Ovary (tissue), 9 donors: ENCODE data around the gene SRSF12. TPM values are rescaled to one million over a fixed set of nuclear protein-coding genes. Genes with fewer than 3 reads are reported as not detected.

Experiments
- DNase-seq, 5 donors: peaks; one replicate each; pipeline ENCODE4 v3.0.0-alpha.2; 2019 to 2020
- H3K27ac ChIP-seq, 2 donors: fragments of 200-600 bp; one replicate each; pipeline versions ENCODE4 v1.5.1 to v1.8.0; 2019 to 2022
- H3K27me3 ChIP-seq: fragments of 200-600 bp; one replicate; pipeline ENCODE4 v1.8.0; 2022
- H3K36me3 ChIP-seq: fragments of 200-600 bp; sonication (generic); one replicate; pipeline ENCODE4 v1.5.1; 2019
- H3K4me1 ChIP-seq: one replicate; pipeline ENCODE4 v1.8.1; 2013; ENCODE audit warnings: mild to moderate bottlenecking, moderate library complexity; ENCODE audit not compliant: insufficient read depth
- H3K4me3 ChIP-seq: fragments of 200-600 bp; sonication (generic); one replicate; pipeline ENCODE4 v1.5.1; 2017
- H3K9me3 ChIP-seq, 2 donors: fragments of 200-600 bp in 1 of 2; sonication (generic) in 1 of 2; one replicate each; pipeline versions ENCODE4 v1.5.1 to v1.8.1; 2013 to 2019; ENCODE audit warnings: mild to moderate bottlenecking in 1 of 2, moderate library complexity in 1 of 2
- EP300 ChIP-seq: sonication (generic); formaldehyde crosslinking; IDR thresholded peaks from one replicate; pipeline ENCODE4 v1.6.1; 2017; ENCODE audit warnings: antibody characterized with exemption
- POLR2A ChIP-seq: fragments of 450-650 bp; IDR thresholded peaks from one replicate; pipeline ENCODE4 v1.6.1; 2017; ENCODE audit warnings: antibody characterized with exemption, mild to moderate bottlenecking, moderate library complexity
- WGBS, 3 donors: extraction: QIAGEN DNeasy Blood & Tissue Kit in 1 of 3; methylation state at CpG; one replicate each; pipeline versions ENCODE4 v1.1.5 to v1.1.7; 2013 to 2017; 5-methylcytosine and 5-hydroxymethylcytosine counted together
- intact Hi-C, 4 donors: fragments of 100-400 bp; cut with DNase I; formaldehyde crosslinking; loops; one replicate each; pipeline versions ENCODE4 v1.11.0 to v1.15.1; 2022 to 2023
- polyA plus RNA-seq, 2 donors: library from polyadenylated mRNA; stranded (reverse); fragments of 200-250 nt in 1 of 2; fragments of 350-450 nt in 1 of 2; fragmentation: Illumina TruSeq in 1 of 2; extraction: RNeasy Lipid Tissue Mini Kit (QIAGEN cat#74804) in 1 of 2; gene quantifications; one replicate each; pipeline ENCODE4 v1.2.3, GENCODE V29; 2013 to 2014
- total RNA-seq, 7 donors: library from RNA; depleted of rRNA in 2 of 7; stranded (reverse); fragments of >200 nt in 2 of 7; fragmentation: NEBNext Ultra II Directional in 3 of 7; extraction: Animal tissue kit (Norgen Biotek cat#: 25700) in 3 of 7; gene quantifications; one replicate each; pipeline versions ENCODE4 v1.1.0 to v1.2.4, GENCODE V29; 2016 to 2023
- TF ChIP-seq, protein P1 (sequence below), 3 donors: fragments of 450-650 bp in 2 of 3; fragments of 200-600 bp in 1 of 3; IDR thresholded peaks; one replicate each; pipeline versions ENCODE4 v1.5.1 to v1.8.0; 2016 to 2022; ENCODE audit warnings: antibody characterized with exemption in 3 of 3, mild to moderate bottlenecking in 1 of 3
- donor health status: DM: no; HTN: no; CAD: no; lungs with moderate emphysema.
- donor health status: DM: no; HTN: no; CAD: no.
- donor health status: Bipolar disorder and iron deficiency.
- donor health status: DM: yes; HTN: yes; CAD: no.
- donor health status: DM: no; HTN: no; CAD: no.
- donor health status: DM: yes; HTN: yes; CAD: no.

The SRSF12 gene
- total and polyA plus RNA-seq, 9 donors = 0.83 to 9.8 (median 2.5) TPM

DNA sequence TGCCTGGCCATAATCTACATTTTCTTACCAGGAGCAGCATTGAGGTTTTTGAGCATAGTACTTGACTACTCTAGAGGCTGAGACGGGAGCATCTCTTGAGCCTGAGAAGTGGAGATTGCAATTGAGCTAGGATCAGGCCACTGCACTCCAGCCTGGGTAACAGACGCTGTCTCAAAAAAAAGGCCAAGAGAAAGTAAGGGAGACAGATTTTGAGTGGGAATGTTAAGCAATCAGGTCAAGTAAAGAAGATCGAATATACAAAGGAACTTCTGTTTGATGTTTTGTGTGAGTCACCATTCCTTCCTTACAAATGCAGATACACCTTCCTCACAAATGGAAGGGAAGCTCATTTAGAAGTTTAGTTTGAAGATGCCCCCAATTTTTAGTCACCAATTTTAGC, 32.9 kb downstream of the SRSF12 start:
- Histone ChIP-seq H3K4me1 (peaks cover 7% of the 10 kb centered on the region), H3K36me3 (no peaks in the 10 kb centered on the region), H3K4me3 (no peak overlapping the region), H3K27ac (no peak overlapping the region), H3K9me3 (no peaks in the 10 kb centered on the region), H3K27me3 (no peaks in the 10 kb centered on the region)
- intact Hi-C loops = loop anchor here in 2 of 4 donors (10.0 kb wide), 2 partner anchors 60 to 100 kb away; partner anchors contain the start of gene PM20D2 (in 2 of the 2)
- 58 to 63% (median 59%) methylated on average over 3 of the region's 3 CpGs for WGBS, 3 donors
- DNase-seq = no peak
- TF ChIP-seq EP300 (no peak), POLR2A (no peak)
- TF ChIP-seq, protein P1, sequence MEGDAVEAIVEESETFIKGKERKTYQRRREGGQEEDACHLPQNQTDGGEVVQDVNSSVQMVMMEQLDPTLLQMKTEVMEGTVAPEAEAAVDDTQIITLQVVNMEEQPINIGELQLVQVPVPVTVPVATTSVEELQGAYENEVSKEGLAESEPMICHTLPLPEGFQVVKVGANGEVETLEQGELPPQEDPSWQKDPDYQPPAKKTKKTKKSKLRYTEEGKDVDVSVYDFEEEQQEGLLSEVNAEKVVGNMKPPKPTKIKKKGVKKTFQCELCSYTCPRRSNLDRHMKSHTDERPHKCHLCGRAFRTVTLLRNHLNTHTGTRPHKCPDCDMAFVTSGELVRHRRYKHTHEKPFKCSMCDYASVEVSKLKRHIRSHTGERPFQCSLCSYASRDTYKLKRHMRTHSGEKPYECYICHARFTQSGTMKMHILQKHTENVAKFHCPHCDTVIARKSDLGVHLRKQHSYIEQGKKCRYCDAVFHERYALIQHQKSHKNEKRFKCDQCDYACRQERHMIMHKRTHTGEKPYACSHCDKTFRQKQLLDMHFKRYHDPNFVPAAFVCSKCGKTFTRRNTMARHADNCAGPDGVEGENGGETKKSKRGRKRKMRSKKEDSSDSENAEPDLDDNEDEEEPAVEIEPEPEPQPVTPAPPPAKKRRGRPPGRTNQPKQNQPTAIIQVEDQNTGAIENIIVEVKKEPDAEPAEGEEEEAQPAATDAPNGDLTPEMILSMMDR (IDR thresholded peaks at IDR 0.05) = no peak

DNA sequence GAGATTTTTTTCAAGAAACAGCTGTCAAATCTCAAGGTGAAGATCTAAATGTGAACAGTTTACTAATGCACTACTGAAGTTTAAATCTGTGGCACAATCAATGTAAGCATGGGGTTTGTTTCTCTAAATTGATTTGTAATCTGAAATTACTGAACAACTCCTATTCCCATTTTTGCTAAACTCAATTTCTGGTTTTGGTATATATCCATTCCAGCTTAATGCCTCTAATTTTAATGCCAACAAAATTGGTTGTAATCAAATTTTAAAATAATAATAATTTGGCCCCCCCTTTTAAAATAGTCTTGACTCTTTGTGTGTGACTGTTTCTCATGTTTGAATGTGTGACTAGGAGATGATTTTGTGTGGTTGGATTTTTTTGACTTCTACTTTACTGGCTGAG, 33.3 kb downstream of the SRSF12 start:
- Histone ChIP-seq H3K4me3 (no peak overlapping the region), H3K4me1 (peaks cover 7% of the 10 kb centered on the region), H3K9me3 (no peaks in the 10 kb centered on the region), H3K27ac (no peak overlapping the region), H3K36me3 (no peaks in the 10 kb centered on the region), H3K27me3 (no peaks in the 10 kb centered on the region)
- TF ChIP-seq POLR2A (no peak), EP300 (no peak)
- TF ChIP-seq, protein P1 (IDR thresholded peaks at IDR 0.05) = no peak
- no peak for DNase-seq
- intact Hi-C loops = loop anchor here in 2 of 4 donors (10.0 kb wide), 2 partner anchors 60 to 100 kb away; partner anchors contain the start of gene PM20D2 (in 2 of the 2)

DNA sequence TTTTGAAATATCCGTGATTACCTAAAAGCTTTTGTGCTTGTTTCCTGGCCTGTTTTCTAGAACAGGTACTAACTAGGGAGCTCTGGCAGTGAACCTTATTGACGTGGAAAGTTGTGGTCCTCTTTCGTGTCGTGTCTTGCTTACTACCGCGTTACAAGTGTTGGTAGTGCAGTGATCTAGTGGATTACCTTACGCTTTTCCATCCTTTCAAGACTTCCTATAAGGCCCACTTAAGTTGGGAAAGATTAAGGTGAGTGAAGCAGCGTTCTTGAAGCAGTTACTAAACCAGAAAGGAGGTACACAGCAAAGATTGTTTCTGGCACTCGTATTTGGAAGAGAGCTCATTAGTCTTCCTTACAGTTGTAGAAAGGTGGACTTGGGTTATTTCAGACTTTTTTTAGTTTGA, 35.4 kb downstream of the SRSF12 start:
- intact Hi-C loops = loop anchor here in 2 of 4 donors (10.0 kb wide), 2 partner anchors 62 to 98 kb away; partner anchors contain the start of gene PM20D2 (in 2 of the 2)
- 1% methylated on average over 9 of the region's 9 CpGs for WGBS, 3 donors
- Histone ChIP-seq H3K9me3 (no peaks in the 10 kb centered on the region), H3K27ac (peak overlapping the region; percentile 100), H3K36me3 (no peaks in the 10 kb centered on the region), H3K27me3 (no peaks in the 10 kb centered on the region), H3K4me1 (peaks cover 5% of the 10 kb centered on the region), H3K4me3 (peak overlapping the region; percentile 64)
- DNase-seq = no peak
- TF ChIP-seq EP300 (no peak), POLR2A (no peak)
- TF ChIP-seq, protein P1 (IDR thresholded peaks at IDR 0.05) = no peak

DNA sequence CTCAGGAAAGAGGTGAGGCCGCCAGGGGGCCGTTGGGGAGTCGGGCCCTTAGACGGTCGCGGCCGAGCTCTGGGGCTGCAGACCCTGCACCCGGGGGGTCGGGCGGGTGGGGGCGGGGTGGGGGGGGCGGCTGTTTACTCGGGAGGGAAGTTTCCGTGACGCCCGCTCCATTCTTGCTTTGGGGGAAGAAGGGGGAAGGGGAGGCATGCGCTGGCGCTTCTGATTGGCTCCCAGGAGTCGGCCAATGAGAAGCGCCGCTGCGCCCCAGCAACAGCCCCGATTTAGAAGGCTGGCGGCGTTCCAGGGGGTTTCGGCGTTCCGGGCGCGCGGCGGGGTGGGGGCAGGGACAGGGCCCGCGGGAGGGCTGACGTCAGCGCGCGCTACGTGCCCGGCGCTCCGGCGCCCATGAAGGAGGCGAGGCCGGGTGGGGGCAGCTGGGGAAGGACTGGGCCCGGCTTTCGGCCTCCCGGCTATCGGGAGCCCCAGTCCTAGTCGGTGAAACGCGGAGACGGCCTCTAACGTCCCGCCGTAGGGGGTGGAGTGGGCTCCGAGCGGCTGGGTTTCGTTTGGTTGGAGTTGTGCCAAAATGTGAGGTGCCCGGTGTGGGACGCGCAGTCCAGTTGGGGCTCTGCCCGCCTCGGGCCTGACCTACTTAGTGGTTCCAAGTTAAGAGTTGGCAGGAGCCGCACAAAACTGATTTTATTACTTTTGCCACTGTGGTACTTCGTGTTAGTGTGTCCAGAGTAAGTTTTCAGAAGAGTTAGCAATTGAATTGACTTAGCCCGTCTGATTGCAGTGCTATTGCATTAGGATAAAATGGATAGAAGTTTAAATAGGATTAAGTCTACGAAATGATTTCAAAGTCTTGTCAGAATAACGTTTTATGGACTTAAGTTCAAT, 36.2 kb downstream of the SRSF12 start:
- WGBS, 3 donors = 0 to 1% (median 0%) methylated on average over 30 to 69 of the region's 69 CpGs
- peak overlapping the region; percentile 100 for H3K27ac ChIP-seq
- H3K4me1 ChIP-seq = peaks cover 3% of the 10 kb centered on the region
- H3K27me3 ChIP-seq = no peaks in the 10 kb centered on the region
- H3K4me3 ChIP-seq = peak overlapping the region; percentile 64
- peak; percentile 83 for TF ChIP-seq EP300
- peak; percentile 75 for TF ChIP-seq POLR2A
- TF ChIP-seq, protein P1 (IDR thresholded peaks at IDR 0.05) = peak in 1 of 3 donors; percentile 12
- no peaks in the 10 kb centered on the region for H3K36me3 ChIP-seq
- intact Hi-C loops = loop anchor here in 2 of 4 donors (2.0 to 10.0 kb wide), 3 partner anchors 47 to 97 kb away; partner anchors contain the start of gene PM20D2 (in 2 of the 2)
- H3K9me3 ChIP-seq = no peaks in the 10 kb centered on the region
- DNase-seq = peak; percentile 99 to 100 (median 100)
